MCF 10A (cell line): ENCODE results near the gene PRICKLE4. TPM values are rescaled to one million over a fixed set of nuclear protein-coding genes. Genes with fewer than 3 reads are reported as not detected.

Experiments used
- BruUV-seq: library from RNA; stranded (reverse); fragments of 400-500 nt; replicated peaks from 2 replicates; lab custom pipeline; 2021; lab: Mats Ljungman, UMichigan
- CTCF ChIA-PET: fragments of 300-600 bp; sonication (Branson Sonifier 250); formaldehyde crosslinking; extraction: SDS; loops from one replicate; lab custom pipeline; 2021; ENCODE audit warnings: antibody characterized with exemption, inconsistent platforms; lab: Yijun Ruan, JAX
- POLR2A ChIA-PET: fragments of 300-600, 350-650 bp; sonication (Branson Sonifier 250); formaldehyde crosslinking; extraction: SDS; loops from one replicate; lab custom pipeline; 2020; ENCODE audit warnings: antibody characterized with exemption, inconsistent platforms; lab: Yijun Ruan, JAX
- DNase-seq: peaks from one replicate; pipeline ENCODE4 v3.0.0-alpha.2; 2018; ENCODE audit not compliant: unreplicated experiment
- H3K27ac Mint-ChIP-seq: one replicate; pipeline ENCODE4 v1.8.0; 2022; ENCODE audit warnings: mild to moderate bottlenecking, low read depth, mixed read lengths; ENCODE audit not compliant: unreplicated experiment
- H3K27me3 Mint-ChIP-seq: one replicate; pipeline ENCODE4 v1.8.0; 2022; ENCODE audit warnings: mixed read lengths; ENCODE audit not compliant: insufficient read depth, unreplicated experiment
- H3K36me3 Mint-ChIP-seq: one replicate; pipeline ENCODE4 v1.8.0; 2022; ENCODE audit warnings: mild to moderate bottlenecking, moderate library complexity, mixed read lengths; ENCODE audit not compliant: insufficient read depth, unreplicated experiment
- H3K4me1 Mint-ChIP-seq: one replicate; pipeline ENCODE4 v1.8.0; 2022; ENCODE audit warnings: mixed read lengths; ENCODE audit not compliant: insufficient read depth, unreplicated experiment
- H3K4me3 Mint-ChIP-seq: one replicate; pipeline ENCODE4 v1.8.0; 2022; ENCODE audit warnings: mild to moderate bottlenecking, moderate library complexity, mixed read lengths; ENCODE audit not compliant: unreplicated experiment
- H3K9me3 Mint-ChIP-seq: one replicate; pipeline ENCODE4 v1.8.0; 2022; ENCODE audit warnings: mixed read lengths; ENCODE audit not compliant: unreplicated experiment
- intact Hi-C: fragments of 100-400 bp; cut with micrococcal nuclease; formaldehyde crosslinking; loops from 2 replicates; pipeline ENCODE4 v1.14.1; 2022
- total RNA-seq: library from RNA; stranded (reverse); gene quantifications from 2 replicates; pipeline ENCODE4 v1.2.3, GENCODE V29; 2022
- TF ChIP-seq, protein P1 (sequence below): fragments of 200-600 bp; IDR thresholded peaks from one replicate; pipeline ENCODE4 v1.8.0; 2022; ENCODE audit warnings: antibody characterized with exemption, mild to moderate bottlenecking; ENCODE audit not compliant: unreplicated experiment

PRICKLE4 gene
- total RNA-seq, 1 experiment from 2014 or later = 0.93 TPM

DNA sequence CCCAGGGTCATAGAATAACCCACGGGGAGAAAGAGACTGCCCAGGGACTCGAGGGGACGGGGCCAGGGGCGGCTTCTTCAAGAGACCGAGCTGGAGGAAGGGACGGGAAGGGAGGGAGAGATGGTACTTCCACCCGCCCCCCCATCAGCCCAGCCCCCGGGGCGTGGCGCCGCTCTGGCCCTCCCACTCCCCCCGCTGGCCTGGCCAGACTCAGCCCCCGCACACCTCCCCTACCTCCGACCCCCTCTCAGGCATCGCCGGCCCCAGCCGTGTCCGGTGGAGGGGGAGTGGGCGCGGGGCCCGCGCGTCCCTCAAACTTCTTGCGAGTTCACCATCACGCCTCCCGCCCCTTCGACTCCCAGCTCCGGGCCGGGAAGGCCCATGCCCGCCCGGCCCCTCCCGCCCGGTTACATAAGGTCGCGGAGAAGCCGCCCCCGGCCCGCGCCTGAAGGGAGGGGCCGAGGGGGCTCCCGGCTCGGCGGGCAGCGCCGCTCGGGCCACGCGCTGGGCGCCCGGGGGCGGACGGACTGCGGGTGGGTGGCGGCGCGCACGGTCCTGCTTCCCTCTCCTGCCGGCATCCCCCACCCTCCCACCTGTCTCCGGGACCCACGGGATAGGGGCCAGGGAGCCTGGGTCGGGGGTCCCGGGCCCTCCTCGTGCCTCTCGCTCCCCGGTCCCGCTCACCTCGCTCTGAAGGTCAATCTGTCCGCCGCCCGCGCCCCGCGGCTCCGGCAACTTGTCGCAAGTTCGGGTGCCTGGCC, 45.7 kb upstream of the PRICKLE4 start:
- no TSS peak for BruUV-seq
- POLR2A ChIA-PET = interaction anchor here (0.7 to 5.9 kb wide), 15 partner anchors 11 to 829 kb away, joined by 3 to 98 read pairs (median 4); partner anchors contain the start of genes BYSL, CCND3, FRS3 and MED20
- H3K27me3 Mint-ChIP-seq = no peaks in the 10 kb centered on the region
- peaks cover 20% of the 10 kb centered on the region for H3K4me1 Mint-ChIP-seq
- DNase-seq = peak; percentile 76
- peak overlapping the region; percentile 62 for H3K4me3 Mint-ChIP-seq
- intact Hi-C loops = loop anchor here (1.0 to 2.0 kb wide), 4 partner anchors 22 to 310 kb away; no protein-coding TSS in a partner anchor
- H3K36me3 Mint-ChIP-seq = no peaks in the 10 kb centered on the region
- TF ChIP-seq, protein P1, sequence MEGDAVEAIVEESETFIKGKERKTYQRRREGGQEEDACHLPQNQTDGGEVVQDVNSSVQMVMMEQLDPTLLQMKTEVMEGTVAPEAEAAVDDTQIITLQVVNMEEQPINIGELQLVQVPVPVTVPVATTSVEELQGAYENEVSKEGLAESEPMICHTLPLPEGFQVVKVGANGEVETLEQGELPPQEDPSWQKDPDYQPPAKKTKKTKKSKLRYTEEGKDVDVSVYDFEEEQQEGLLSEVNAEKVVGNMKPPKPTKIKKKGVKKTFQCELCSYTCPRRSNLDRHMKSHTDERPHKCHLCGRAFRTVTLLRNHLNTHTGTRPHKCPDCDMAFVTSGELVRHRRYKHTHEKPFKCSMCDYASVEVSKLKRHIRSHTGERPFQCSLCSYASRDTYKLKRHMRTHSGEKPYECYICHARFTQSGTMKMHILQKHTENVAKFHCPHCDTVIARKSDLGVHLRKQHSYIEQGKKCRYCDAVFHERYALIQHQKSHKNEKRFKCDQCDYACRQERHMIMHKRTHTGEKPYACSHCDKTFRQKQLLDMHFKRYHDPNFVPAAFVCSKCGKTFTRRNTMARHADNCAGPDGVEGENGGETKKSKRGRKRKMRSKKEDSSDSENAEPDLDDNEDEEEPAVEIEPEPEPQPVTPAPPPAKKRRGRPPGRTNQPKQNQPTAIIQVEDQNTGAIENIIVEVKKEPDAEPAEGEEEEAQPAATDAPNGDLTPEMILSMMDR = no peak
- H3K27ac Mint-ChIP-seq = no peak overlapping the region
- CTCF ChIA-PET = interaction anchor here (0.6 to 3.4 kb wide), 16 partner anchors 12 to 1861 kb away, joined by 3 to 25 read pairs (median 4); partner anchors contain the start of genes PGC and TOMM6
- H3K9me3 Mint-ChIP-seq = no peaks in the 10 kb centered on the region

DNA sequence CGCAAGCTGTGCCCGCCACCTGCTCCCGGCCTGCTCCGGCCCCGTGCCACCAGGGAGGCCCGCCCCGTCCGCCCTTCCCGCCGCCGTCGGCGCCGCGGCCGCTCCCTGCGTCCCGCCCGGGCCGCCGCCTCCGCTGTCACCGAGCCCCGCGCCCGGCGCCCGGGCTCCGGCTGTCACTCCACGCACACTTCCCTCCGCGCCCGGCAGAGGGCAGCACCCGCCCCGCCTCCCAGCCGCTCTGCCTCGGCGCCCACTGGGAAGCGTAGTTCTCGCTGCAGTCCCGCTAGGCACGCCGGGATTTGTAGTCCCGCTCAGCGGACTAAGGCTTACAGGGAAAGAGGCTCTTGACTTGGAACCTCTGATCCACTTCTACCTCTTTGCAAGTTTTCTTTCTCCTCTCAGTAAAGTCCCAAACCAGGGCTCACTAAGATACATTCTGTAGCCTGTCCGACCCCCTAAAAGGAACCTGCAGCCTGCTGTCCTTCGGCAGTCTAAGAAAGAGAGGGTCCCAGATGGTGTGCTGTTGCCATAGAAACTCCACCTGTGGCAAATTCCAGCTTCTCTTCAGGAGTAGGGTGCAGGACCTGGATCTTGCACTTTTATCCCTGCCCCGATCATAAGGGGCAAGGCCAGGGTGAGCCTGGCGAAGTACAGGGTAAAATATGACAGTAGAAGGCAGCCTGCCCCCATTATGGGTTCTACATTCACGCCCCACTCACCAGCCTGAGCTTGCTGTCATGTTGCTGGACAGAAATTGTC, 45.0 kb upstream of the PRICKLE4 start, which contains the start of gene TFEB:
TSS of gene TFEB (minus strand) at position 182 of the 759 bp plus-strand sequence. CDS start 44,395 bp downstream, outside the sequence.
- TF ChIP-seq, protein P1 = peak; percentile 86
- DNase-seq = peak; percentile 88
- Mint-ChIP-seq H3K4me3 (peak within 1 kb of the TSS; percentile 62), H3K4me1 (peaks cover 18% of the 10 kb centered on the region), H3K9me3 (no peaks in the 10 kb centered on the region), H3K27me3 (no peaks in the 10 kb centered on the region), H3K36me3 (no peaks in the 10 kb centered on the region), H3K27ac (no peak within 1 kb of the TSS)
- POLR2A ChIA-PET = interaction anchor here (0.7 to 5.9 kb wide), 11 partner anchors 12 to 829 kb away, joined by 3 to 98 read pairs (median 4); partner anchors contain the start of genes CCND3, FRS3 and TOMM6
- no TSS peak for BruUV-seq
- CTCF ChIA-PET = interaction anchor here (0.6 to 3.4 kb wide), 18 partner anchors 11 to 1861 kb away, joined by 3 to 25 read pairs (median 4); partner anchors contain the start of genes TOMM6 and TREML1
- intact Hi-C loops = loop anchor here (1.0 to 2.0 kb wide), 3 partner anchors 29 to 309 kb away; no protein-coding TSS in a partner anchor

DNA sequence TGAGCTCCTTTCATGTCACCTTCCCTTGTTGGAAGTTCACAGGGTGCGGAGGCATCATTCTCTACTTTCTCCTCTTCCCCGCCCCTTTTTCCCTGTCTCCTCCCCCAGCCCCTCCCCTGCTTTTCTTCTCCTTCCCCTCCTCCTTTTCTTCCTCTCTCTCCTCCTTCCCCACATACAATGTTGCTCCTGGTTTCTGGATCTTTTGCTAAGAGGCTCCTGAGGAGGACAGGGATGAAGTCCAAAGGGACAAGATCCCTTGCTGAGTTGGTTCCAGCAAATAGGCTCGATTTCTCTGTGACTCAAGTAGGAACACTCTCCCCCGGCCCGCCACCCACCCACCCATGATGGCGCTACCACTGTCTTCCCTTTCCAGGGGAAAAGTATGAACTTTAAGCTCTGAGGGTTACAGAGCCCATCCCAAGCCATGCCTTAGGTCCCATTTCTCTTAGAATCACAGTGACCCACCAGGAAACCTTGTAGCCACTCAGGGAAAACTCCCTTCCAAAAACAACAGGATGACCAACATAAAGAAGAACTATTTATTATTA, 44.3 kb upstream of the PRICKLE4 start:
- Mint-ChIP-seq H3K27me3 (no peaks in the 10 kb centered on the region), H3K36me3 (no peaks in the 10 kb centered on the region), H3K4me3 (peak overlapping the region; percentile 62), H3K27ac (no peak overlapping the region), H3K9me3 (no peaks in the 10 kb centered on the region), H3K4me1 (peaks cover 12% of the 10 kb centered on the region)
- BruUV-seq = no TSS peak
- peak; percentile 18 for DNase-seq
- intact Hi-C loops = no loop called here
- ChIA-PET POLR2A (interaction anchor here (1.6 to 5.9 kb wide), 2 partner anchors 20 to 43 kb away, joined by 4 to 98 read pairs; partner anchors contain the start of gene FRS3), CTCF (interaction anchor here (0.6 to 3.1 kb wide), 11 partner anchors 12 to 797 kb away, joined by 3 to 18 read pairs (median 4); partner anchors contain the start of genes TOMM6 and TREML1)
- TF ChIP-seq, protein P1 = no peak
